GM18861 (cell line): Measurements from ENCODE around the gene ADARB2.
A peak's percentile ranks its signal among the peaks of the same experiment; 100 is the strongest.
"Not testable (repeated sequence)": the region's sequence is repeated elsewhere in the genome, so short reads cannot be mapped to it uniquely, and the experiment has no call there.

Experiments used
- ATAC-seq: cut with Tn5 transposase; IDR thresholded peaks from one replicate; pipeline ENCODE4 v1.9.1; 2021; ENCODE audit not compliant: unreplicated experiment

The ADARB2 gene

DNA sequence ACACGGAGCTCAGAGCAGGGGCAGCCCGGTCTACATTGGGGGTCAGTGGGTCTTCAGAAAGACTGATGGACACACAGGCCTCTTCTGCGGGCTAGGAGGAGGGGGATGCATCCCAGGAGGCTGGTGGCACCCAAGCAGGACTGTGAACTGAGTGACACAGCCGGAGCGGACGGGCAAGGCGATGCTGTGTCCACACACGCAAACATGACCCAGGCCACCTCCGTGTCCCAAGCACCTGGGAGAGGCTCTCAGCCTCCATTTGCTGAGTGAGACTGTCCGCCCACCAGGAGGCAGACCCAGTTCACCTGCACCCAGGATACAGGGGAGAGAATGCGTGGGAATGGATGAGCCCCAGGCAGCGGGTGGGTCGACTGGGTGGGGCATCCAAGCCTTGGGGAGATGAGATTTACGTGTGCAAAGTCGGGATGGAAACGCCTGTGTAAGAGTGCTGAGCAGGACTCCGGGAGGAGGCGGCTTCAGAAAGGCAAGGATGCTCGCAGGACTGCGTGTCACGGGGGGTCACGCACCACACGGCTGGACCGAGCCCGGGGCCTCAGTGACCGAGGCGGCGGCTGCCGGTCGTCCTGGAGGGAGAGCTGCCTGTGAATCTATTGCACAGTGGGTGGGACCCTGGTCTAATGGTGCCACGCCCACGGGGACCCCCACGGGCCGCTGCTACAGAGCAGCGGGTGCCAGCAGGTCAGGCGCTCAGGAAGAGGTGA is 262.8 kb downstream of the ADARB2 start:
- no peak for ATAC-seq

DNA sequence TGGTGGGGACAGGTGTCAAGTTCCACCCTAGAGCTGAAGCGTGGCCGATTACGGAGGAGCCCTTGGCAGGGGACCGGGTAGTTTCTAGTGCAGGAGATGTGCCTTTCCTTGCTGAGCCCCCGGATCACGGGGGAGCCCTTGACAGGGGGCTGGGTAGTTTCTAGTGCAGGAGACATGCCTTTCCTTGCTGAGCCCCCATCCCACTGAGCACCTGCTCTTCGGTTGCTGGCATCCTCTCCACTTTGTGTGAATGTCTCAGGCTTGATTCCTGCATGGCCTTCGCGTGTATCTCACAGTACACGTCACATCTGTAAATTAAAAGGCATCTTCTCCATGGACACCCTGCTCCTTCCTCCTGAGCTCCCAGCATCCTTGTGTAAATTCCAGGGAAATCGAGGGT is 263.5 kb downstream of the ADARB2 start:
- no peak for ATAC-seq

DNA sequence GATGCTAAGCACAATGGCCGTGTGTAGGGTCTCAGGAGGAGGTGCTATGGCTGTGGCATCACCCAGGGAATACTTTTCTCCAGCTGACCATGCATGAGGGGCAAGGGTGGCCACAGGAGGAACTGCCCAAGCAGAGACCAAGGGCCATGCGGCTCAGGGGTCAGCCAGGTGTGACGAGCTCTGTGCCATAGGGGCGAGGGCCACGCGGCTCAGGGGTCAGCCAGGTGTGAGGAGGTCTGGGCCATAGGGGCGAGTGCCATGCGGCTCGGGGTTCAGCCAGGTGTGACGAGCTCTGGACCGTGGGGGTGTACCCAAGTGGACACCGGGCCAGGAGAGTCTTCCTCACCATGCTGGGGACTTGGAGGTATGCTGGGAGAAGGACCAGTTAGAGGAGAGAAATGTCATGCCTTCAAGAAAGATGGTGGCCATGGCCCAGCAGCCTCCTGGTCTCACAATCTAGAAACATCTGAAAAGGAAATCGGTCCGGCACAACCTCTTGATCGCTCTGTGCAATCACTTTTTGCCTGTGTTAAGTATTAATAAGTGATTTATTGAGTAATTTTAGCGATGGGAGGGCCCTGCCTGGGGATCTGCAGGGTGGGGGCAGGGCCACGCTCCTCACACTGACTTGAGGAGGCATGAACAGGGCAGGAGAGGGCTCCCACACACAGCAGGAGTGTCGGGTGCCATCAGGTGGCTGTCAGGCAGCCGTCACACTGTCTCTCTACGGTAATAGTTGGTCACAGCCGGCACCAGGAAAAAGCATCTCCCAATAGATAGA is 265.0 kb downstream of the ADARB2 start:
- ATAC-seq, result no peak

DNA sequence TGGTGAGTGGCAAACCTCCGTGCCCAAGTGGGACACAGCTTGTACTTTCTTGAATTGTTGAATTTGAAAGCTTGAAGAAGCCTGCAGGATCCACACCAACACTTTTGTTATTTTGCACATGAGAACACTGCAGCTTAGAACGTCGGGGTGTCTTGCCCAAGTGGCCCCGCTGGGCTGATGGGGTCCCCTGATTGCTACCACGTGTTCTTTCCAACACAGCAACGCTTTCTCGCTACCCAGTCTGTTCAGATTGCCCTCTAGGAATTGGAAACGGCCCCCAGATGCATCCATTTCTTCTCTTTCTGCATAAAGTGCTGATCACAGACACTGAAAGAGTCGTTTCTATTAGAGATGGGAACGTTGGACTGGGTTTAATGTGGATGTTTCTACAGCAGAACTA is 268.5 kb downstream of the ADARB2 start:
- ATAC-seq, result no peak

DNA sequence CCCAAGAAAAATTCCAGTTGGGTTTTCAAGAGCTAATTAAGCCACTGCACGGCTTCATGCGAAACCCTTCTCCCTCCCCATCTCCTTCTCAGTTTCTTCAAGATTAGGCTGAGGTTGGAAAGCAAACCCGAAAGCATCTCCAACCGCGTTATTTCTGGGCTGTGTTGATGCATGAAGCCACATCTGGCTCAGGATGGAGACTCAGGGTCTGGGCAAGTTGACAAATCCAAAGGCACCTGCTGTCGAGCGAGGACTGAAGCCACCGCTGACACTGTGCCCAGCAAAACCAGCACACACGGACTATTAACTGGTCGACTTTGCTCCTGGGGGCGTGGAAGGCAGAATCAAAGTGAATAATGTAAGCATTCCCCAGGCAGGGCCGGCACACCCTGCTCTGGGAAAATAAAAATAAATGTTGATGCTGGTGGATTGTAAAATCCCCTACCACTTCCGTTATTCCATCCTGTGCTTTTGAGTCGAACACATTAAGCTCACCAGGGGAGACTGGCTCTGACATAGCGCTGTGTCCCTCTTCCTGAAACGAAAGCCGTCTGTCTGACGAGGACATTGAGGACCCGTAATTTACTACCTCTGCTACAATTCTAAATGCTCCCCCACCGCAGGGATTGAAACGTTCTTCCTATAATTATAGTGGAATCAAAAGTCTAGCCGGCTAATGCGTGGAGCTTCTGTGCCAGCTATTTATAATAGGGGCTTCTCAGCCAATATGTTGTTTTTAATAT is 269.8 kb downstream of the ADARB2 start:
- no peak for ATAC-seq

DNA sequence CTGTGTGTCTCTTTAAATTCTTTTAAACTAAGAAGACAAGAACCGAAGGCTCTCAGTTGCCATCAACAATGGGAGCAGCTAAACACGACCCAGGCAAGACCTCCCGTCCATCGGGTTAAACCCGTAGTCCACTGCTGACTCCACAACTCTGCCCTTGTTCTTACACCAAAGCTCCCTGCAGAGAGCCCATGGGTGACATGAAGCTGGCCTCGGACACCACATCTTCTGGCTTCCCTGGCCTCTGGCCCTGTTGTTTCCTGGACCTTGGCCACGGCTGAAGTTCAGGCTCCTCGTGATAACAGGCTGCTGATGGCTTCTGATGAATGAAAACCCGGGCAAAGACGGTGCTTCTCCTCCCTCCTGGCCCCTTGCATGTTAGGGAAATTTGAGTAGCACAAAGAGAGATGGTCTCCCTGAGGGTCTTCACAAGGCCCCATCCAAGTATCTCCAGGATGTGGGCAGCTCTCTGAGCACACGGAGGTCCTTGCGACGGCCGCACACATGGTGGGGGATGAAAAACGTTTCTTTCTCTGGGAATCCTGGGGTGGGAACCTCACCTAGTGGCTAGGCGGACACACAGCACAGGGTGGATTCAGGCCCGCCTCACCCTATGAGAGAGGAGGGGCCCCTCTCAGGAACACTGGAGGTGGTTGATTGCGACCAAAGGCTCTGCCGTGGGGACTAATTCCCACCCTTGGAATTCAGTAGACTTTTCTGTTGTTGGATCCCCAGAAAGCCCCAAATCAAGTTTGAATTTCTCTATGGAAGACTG is 271.1 kb downstream of the ADARB2 start:
- no peak for ATAC-seq

DNA sequence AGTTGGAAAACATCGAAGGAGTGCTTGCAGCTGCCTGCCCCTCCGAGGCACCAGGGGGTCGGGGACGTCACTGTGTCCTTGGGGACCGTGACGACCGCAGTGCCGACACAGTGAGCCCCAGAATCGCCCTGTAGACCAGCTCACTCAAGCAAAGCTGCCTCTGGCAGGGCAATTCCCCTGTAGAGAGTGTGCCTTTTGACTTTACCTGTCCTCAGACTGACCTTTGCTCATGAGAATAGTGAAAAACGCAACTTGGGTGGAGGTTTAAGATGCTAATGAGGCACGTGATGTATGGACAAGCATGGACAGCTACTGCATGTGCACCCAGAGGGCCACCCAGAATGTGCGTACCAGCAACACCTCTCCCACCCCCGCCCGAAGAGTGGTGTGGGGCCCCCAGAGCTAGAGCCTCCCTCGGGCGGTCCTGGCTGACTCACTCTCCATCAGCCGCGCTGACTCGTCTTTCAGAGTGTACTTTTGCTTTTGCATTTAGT is 271.9 kb downstream of the ADARB2 start:
- ATAC-seq, result peak; percentile 86

DNA sequence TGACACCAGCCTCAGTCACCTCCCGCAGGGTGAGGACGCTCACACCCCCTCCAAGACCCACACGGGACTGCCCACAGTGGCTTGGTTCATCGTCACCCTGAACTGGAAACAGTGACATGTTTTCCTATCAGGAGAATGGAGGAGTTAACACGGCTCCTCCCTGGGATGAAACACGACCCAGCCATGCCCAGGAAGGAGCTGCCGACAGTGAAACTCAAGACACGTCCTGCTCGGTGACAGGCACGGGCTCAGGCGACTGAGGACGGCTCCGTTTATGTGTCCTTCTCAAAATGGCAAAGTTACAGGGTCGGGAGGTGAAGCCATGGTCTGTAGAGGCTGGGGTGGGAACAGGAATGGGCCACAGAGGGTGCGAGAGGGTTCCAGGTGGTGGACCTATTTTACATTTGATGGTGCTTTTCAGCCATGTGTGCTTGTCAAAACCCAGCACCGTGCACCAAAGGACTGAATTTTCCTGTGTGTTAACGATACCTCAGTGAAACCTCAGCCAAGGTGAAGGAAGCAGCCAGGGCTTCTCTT is 272.4 kb downstream of the ADARB2 start:
- no peak for ATAC-seq

DNA sequence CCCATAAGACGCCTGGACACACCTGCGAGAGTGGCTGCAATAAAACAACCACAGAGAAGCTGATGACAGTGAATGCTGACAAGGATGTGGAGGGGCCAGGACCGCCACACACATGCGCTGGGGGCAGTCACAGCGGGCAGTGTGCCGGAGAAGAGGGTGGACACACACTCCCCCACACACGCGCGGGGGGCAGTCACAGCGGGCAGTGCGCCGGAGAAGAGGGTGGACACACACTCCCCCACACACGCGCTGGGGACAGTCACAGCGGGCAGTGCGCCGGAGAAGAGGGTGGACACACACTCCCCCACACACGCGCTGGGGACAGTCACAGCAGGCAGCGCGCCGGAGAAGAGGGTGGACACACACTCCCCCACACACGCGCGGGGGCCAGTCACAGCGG is 273.4 kb downstream of the ADARB2 start:
- ATAC-seq, result not testable (repeated sequence)

DNA sequence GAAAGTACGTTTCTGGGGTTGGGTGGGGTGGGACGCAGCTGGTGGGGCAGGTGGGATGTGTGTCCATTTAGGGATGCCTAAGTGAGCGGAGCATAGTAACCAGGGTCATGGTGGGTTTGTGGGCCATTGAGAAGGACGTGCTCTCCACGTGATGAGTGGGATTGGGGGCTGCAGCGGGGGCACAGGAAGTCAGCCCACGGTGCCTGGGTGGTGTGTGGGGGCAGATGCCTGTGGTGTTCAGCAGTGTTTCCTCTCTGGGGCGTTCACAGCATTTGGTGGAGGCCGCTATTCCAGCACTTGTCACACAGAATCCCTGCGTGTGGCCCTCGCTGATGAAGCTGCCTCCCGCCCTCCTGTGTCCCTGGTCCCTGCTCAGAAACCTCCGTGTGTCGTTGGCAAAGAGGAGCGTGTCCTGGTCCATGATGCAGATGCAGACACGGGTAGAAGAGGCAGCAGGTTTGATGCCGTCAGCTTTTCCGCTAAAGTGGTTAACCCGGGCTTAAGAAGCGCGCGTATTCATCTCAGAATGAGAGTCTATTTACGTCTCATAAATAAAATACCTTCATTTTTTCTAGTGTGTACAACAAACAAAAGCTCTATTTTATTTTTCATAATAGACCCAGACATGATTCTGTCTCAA is 274.2 kb downstream of the ADARB2 start:
- no peak for ATAC-seq

DNA sequence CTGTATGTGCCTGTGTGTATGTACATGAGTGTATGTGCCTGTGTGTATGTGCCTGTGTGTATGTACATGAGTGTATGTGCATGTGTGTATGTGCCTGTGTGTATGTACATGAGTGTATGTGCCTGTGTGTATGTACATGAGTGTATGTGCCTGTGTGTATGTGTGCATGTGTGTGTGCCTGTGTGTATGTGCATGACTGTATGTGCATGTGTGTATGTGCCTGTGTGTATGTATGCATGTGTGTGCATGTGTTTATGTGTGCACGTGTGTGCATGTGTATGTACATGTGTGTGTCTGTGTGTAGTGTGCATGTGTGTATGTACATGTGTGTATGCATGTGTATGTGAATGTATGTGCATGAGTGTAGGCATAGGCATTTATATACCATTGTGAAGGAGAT is 274.8 kb downstream of the ADARB2 start:
- no peak for ATAC-seq

DNA sequence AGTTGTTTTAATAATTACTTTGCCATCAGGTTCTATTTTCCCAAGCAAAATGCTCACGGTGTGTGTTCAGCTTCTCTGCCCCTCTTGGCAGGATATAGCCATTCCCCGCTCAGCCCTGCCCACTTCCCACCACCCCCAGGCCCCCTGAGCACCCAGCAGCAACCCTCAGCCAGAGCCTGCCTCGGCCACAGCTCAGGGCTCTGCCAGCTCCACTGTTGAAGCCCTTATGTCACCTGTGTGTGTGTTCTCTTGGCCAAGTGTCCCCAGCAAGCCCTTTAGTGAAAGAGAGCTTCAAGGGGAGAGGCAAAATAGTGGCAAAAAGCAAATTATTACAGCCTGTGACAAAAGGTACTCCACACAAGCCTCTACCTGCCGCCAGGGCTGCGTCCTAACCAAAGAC is 275.3 kb downstream of the ADARB2 start:
- no peak for ATAC-seq

DNA sequence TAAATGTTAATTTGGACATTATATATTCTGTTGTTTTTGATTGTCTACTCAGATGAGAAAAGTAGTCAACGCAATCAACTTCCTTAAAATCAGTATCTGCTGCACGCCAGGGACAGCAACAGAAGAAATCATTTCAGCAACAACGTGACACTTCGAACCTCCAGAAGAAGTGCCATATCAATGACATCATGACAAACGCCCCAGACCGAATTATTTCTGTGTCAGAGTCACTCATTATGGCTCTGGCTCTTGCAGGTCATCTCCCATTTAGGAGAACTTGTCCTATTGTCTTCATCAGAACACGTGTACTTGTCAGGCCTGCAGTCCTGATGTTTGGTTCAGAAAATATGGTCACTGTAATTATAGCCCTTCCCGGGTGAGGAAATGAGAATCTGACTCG is 276.3 kb downstream of the ADARB2 start:
- no peak for ATAC-seq

DNA sequence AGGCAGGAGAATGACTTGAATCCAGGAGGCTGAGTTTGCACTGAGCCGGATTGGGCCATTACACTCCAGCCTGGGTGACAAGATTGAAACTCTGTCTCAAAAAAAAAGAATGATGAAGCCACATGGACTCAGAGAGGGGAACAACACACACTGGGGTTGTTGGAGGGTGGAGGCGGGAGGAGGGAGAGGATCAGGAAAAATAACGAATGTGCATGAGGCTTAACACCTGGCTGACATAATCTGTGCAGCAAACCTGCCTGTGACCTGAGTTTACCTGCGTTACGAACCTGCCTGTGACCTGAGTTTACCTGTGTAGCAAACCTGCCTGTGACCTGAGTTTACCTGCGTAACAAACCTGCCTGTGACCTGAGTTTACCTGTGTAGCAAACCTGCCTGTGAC is 277.7 kb downstream of the ADARB2 start:
- not testable (repeated sequence) for ATAC-seq

DNA sequence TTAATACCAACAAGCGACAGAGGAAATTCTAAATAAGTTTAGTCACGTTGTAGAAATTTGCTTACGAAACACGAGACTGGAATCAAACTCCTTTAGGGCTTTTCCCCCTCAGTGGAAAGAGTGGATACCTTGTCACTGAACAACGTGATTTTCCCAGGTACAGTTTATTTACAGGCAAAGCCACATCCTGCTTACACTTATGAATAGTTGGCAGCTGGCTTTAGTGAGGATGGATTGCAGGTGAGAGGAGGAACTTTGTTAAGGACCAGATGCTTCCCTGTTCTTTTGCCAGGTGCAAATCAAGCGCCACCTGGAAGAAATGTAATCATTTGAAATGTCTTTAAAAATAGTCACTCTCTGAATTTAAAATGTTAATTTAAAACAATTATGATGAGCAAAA is 282.4 kb downstream of the ADARB2 start:
- ATAC-seq, result peak; percentile 4

DNA sequence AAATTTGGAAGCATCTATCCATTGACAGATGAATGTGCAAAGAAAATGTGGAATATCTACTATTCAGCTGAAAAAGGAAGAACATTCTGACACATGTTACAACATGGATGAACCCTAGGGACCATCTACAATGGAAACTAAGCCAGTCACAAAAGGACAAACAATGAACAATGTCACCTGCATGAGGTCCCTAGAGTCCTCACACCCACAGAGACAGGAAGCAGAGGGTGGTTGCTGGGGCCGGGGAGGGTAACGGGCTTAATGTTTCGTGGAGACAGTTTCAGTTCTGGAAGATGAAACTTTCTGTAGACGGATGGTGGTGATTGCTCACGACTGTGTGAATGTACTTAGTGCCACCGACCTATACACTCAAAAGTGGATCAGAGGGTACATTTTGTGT is 282.9 kb downstream of the ADARB2 start:
- ATAC-seq, result peak; percentile 95

DNA sequence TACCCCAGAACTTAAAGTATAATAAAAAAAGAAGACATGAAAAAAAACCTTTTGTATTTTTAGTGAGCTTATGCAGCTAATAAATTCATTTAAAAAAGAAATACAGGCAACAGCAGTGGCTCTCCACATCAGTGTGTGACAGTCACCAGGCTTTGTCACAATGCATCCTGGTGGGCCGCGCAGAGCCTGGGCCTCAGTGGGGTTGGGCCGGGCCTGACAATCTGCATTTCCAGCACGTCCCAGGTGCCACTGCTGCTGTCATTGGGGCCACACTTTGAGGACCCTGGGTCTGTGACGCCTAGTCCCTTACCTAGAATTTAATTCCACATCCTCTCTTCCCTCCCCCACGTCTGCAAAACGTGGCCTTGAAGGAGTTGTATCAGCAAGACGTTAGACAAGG is 284.5 kb downstream of the ADARB2 start:
- ATAC-seq, result no peak

DNA sequence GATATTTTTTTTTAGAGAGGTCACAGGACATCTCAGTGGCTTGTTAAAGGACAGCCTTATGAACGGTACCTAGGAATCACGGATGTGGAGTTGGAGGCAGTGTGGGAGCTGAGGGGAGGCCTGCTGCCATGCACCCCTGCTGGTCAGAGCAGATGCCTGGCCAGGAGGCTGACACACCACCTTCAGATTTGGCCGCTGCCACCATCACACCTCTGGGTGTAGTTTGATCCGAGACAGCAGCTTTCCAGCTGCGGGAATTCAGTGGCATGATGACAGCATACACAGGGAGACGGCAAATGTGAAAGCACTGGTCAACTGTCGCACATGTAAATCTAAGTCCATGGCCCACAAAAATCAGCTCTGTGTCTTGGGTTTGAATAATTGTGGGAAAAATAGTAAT is 285.4 kb downstream of the ADARB2 start:
- ATAC-seq, result no peak

DNA sequence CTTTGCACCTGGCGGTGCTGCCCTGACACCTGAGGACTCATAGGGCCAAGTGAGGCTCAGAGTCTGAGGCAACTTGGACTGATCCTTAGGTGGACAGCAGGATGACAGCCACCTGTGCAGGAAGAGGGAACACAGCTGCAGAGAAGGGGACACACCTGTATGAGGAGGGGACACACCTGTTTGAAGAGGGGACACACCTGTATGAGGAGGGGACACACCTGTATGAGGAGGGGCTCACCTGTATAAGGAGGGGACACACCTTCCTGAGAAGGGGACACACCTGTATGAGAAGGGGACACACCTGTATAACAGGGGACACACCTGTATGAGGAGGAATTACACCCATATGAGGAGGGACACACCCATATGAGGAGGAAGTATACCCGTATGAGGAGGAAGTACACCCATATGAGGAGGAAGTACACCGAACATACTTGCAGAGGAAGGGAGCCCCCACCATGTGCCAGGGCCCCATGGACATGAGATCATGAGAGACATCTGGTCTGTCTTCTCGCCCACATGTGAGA is 285.9 kb downstream of the ADARB2 start:
- ATAC-seq, result no peak
